Measurements from ENCODE around the gene SIAH2.

SIAH2 gene

DNA sequence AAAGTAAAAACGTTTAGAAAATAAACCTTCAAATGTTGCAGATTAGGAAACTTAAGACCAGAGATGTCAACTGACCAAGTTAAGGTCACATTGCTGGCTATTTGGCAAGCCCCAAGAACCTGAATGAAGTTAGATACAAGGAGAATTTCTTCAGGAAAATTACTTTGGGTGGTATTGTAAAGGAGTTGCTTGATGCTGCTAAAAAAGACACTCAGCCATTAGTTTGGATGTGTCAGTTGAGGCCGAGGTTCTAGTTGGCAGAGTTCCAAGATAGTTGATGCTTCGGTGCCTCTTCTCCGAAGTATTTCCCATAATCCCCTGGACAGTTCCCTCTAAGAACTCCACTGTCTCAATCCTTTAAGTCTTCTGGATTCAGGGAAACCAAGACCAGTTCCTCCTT, 24.3 kb downstream of the SIAH2 start:
- FAIRE-seq (no peak), DNase-seq (ENCODE audit: insufficient read length, low spot score) (no peak)
- TF ChIP-seq POLR2A (IDR thresholded peaks at IDR 0.05; ENCODE audit: low read depth, low read length): no peak
- no peak for TF ChIP-seq TAF1 (IDR thresholded peaks at IDR 0.05; ENCODE audit: low read depth, low read length)
- no peak for TF ChIP-seq POU2F2 (IDR thresholded peaks at IDR 0.05; ENCODE audit: low read depth, low read length)
- TF ChIP-seq POLR2AphosphoS5 (IDR thresholded peaks at IDR 0.05; ENCODE audit: low read depth, low read length): no peak
- TF ChIP-seq PAX5 (IDR thresholded peaks at IDR 0.05; ENCODE audit: insufficient read depth, low read length, severe bottlenecking): no peak
- no peak for TF ChIP-seq SPI1 (IDR thresholded peaks at IDR 0.05; ENCODE audit: low read depth, low read length)

DNA sequence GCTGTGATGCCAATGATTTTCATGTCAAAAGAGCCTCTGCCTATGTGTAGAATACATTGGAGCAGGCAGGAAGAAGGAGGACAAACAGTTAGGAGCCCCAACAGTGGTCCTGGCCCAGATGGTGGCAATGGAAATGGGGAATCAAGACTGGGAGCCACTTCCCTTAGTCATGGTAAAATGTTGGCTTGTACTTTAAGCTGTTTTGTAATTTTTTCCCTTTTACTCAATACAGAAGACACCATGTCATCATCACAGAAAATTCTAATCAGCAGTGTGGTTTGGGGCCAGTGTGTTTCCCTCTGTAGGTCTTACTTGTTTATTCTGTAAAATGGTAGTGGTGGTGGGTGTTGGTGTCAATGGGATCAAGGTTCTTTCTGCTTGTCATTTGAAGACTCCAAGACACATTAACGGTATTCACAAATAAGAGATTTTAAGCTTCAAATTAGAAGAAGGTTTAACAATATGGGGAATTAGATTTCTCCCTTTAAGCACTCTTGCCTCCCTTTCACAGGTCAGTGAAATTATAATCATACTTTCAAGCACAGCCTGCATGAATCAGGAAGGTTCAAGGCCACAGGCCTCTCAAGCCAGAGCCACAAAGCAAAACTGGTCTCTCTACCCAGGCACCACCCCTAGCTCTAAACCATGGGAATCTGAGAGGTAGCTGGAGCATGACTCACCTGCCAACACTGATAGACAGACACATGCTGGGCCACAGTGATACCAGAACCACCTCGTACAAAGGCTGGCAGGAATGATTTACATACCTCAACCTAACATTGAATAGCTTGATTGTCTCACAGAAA, 24.9 kb downstream of the SIAH2 start:
- FAIRE-seq: peak; percentile 47
- TF ChIP-seq PAX5 (IDR thresholded peaks at IDR 0.05; ENCODE audit: insufficient read depth, low read length, severe bottlenecking): no peak
- no peak for TF ChIP-seq POLR2AphosphoS5 (IDR thresholded peaks at IDR 0.05; ENCODE audit: low read depth, low read length)
- no peak for TF ChIP-seq POLR2A (IDR thresholded peaks at IDR 0.05; ENCODE audit: low read depth, low read length)
- 0 out of 2 replicates have a peak, but pooled peaks have one; percentile 12 for TF ChIP-seq SPI1 (IDR thresholded peaks at IDR 0.05; ENCODE audit: low read depth, low read length)
- TF ChIP-seq TAF1 (IDR thresholded peaks at IDR 0.05; ENCODE audit: low read depth, low read length): no peak
- TF ChIP-seq POU2F2 (IDR thresholded peaks at IDR 0.05; ENCODE audit: low read depth, low read length): no peak
- DNase-seq (ENCODE audit: insufficient read length, low spot score): no peak

DNA sequence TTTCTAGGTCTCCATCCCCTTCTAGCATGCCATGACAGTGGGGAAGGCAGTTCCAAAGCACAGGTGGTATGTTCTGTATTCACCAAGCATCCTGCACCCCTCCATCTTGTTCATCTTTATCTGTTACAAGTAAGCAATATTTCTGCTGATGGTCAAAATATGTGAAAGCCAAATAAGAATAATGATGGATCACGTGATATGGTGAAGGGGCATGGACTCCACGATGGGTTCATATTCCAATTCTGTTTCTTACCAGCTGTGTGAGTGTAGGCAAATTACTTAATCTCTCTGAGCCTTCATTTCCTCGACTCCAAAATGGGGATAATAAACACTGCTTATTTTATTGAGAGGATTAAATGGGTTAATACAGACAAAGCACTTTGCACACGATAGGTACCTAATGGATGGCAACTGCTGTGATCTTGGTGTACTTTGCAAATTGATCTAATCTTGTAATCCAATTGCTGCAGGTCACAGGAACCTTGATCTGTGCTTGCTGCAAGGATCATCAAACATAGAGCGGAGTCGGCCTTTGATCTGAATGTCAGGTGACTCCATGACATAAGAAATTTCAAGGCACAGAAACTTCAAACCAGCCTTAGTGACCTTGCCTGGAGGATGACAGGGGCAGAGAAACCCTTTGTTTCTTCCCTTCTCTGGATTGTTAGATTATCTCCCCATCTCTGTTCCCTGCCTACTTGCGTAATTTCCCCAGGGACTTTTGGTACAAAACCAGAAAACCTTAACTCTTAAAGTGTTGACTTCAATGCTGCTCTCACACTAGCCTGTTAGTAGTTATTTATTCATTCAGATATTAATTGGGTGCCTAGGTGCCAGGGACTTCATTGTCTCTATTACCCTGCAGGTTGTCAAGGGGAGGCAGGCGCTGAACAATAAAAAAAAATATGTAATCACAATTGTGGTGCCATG, 25.8 kb downstream of the SIAH2 start:
- no peak for DNase-seq (ENCODE audit: insufficient read length, low spot score)
- TF ChIP-seq POU2F2 (IDR thresholded peaks at IDR 0.05; ENCODE audit: low read depth, low read length) (no peak), POLR2A (IDR thresholded peaks at IDR 0.05; ENCODE audit: low read depth, low read length) (no peak), TAF1 (IDR thresholded peaks at IDR 0.05; ENCODE audit: low read depth, low read length) (no peak), POLR2AphosphoS5 (IDR thresholded peaks at IDR 0.05; ENCODE audit: low read depth, low read length) (no peak), SPI1 (IDR thresholded peaks at IDR 0.05; ENCODE audit: low read depth, low read length) (no peak), PAX5 (IDR thresholded peaks at IDR 0.05; ENCODE audit: insufficient read depth, low read length, severe bottlenecking) (no peak)
- no peak for FAIRE-seq

DNA sequence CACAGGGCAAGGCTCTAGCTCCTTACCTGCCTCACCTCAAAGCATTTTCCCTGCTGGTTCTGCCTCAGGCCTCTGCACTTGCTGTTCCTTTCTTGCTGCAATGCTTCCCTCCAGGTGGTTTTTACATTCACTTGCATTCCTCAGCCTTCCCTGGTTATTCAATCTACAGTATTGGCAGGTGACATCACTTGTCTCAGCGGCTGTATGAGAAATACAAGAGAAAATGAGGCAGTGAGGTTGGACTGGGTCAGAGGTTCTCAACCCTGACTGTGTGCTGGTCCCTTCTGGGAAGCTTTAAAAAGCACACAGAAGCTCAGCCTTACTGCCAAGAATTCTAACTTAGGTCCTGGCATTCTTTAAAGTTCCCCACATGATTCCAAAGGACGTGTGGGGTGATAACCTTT, 26.7 kb downstream of the SIAH2 start:
- FAIRE-seq (no peak), DNase-seq (ENCODE audit: insufficient read length, low spot score) (no peak)
- no peak for TF ChIP-seq POU2F2 (IDR thresholded peaks at IDR 0.05; ENCODE audit: low read depth, low read length)
- no peak for TF ChIP-seq TAF1 (IDR thresholded peaks at IDR 0.05; ENCODE audit: low read depth, low read length)
- no peak for TF ChIP-seq POLR2A (IDR thresholded peaks at IDR 0.05; ENCODE audit: low read depth, low read length)
- TF ChIP-seq PAX5 (IDR thresholded peaks at IDR 0.05; ENCODE audit: insufficient read depth, low read length, severe bottlenecking): no peak
- TF ChIP-seq SPI1 (IDR thresholded peaks at IDR 0.05; ENCODE audit: low read depth, low read length): no peak
- no peak for TF ChIP-seq POLR2AphosphoS5 (IDR thresholded peaks at IDR 0.05; ENCODE audit: low read depth, low read length)

DNA sequence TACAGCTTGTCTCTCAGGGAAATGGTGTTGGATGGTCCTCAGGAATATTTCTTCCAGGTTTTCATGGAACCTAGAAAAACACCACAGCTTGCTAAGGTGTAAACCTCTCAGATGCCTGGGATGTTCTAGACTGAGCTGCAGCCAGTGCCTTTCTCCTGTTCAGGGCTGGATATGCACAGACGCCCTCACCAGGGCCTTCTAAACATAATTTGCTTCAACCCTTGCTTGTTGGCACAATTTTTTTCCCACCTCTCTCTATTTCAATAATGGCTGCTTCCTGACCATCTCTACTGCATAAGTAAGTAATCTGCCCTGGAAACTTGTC, 28.2 kb downstream of the SIAH2 start:
- DNase-seq (ENCODE audit: insufficient read length, low spot score): no peak
- TF ChIP-seq PAX5 (IDR thresholded peaks at IDR 0.05; ENCODE audit: insufficient read depth, low read length, severe bottlenecking) (no peak), POU2F2 (IDR thresholded peaks at IDR 0.05; ENCODE audit: low read depth, low read length) (no peak), POLR2AphosphoS5 (IDR thresholded peaks at IDR 0.05; ENCODE audit: low read depth, low read length) (no peak), TAF1 (IDR thresholded peaks at IDR 0.05; ENCODE audit: low read depth, low read length) (no peak)
- FAIRE-seq: no peak

DNA sequence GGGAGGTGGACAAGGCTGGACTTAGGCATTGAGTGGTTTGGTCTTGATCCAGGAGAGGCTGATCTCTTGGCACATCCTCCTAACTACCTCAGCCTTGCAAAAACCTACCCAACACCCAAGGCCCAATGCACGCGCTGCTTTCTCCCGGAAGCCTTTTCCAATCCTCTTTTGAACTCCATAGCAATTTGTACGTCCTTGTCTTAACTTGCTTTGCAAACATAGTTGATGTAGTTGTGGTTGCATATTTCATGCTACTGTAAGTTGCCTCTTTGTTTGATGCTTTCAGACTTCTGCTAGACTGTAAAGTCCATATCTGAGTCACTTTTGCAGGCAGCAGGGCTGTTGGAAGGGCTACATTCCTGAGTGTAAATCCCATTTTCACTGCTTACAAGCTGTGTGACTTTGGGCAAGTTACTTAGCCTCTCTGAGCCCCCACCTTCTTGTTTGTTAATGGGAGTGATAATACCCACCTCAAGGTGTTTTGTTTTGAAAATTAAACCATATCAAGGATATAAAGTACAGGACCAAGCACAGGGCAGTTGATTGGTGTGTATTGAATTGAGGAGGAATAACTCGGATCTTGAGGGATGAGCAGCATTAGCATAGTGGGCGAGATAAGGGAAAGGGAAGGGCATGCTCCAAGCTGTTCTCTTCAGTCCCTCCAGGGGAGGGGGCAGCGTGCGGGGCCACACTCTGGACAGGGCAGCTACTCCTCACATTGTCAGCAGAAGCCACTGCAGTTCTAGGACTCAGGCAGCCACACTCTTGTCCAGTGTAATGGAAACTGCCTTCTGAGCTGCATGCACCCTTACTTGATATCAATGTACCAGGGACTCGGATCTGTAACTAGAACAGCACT, 28.8 kb downstream of the SIAH2 start:
- no peak for DNase-seq (ENCODE audit: insufficient read length, low spot score)
- no peak for FAIRE-seq
- TF ChIP-seq PAX5 (IDR thresholded peaks at IDR 0.05; ENCODE audit: insufficient read depth, low read length, severe bottlenecking): no peak
- TF ChIP-seq POU2F2 (IDR thresholded peaks at IDR 0.05; ENCODE audit: low read depth, low read length): no peak
- TF ChIP-seq TAF1 (IDR thresholded peaks at IDR 0.05; ENCODE audit: low read depth, low read length): no peak
- no peak for TF ChIP-seq POLR2A (IDR thresholded peaks at IDR 0.05; ENCODE audit: low read depth, low read length)
- no peak for TF ChIP-seq SPI1 (IDR thresholded peaks at IDR 0.05; ENCODE audit: low read depth, low read length)
- TF ChIP-seq POLR2AphosphoS5 (IDR thresholded peaks at IDR 0.05; ENCODE audit: low read depth, low read length): no peak

DNA sequence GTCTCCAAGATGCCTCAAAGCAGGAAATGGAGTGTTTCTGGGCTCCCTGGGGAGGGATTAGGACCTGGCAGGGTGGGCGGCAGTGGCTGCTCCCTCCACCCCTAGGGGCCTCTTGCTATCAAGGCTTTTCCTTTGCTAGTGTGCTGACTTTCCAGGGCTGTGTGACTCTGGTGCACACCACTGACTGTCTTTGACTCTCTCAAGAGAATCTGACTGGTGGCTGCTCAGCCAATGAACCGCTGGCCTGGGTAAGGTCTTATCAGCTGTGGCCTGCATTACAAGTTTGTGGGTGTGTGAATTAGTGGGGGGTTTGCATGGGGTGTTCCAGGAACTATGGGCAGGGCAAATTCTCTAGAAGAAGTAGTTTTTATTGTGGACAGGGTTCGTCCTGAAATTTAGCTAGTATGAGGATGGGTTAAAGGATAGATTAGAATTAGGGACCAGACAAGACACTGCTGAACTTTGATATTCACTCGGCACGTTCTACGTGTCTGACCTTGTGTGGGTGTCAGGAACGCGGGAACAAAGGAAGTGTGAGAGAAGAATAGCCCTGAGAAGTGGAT, 29.5 kb downstream of the SIAH2 start:
- FAIRE-seq: no peak
- no peak for DNase-seq (ENCODE audit: insufficient read length, low spot score)
- TF ChIP-seq PAX5 (IDR thresholded peaks at IDR 0.05; ENCODE audit: insufficient read depth, low read length, severe bottlenecking) (no peak), POLR2A (IDR thresholded peaks at IDR 0.05; ENCODE audit: low read depth, low read length) (no peak), SPI1 (IDR thresholded peaks at IDR 0.05; ENCODE audit: low read depth, low read length) (no peak), TAF1 (IDR thresholded peaks at IDR 0.05; ENCODE audit: low read depth, low read length) (no peak), POLR2AphosphoS5 (IDR thresholded peaks at IDR 0.05; ENCODE audit: low read depth, low read length) (no peak), POU2F2 (IDR thresholded peaks at IDR 0.05; ENCODE audit: low read depth, low read length) (no peak)

DNA sequence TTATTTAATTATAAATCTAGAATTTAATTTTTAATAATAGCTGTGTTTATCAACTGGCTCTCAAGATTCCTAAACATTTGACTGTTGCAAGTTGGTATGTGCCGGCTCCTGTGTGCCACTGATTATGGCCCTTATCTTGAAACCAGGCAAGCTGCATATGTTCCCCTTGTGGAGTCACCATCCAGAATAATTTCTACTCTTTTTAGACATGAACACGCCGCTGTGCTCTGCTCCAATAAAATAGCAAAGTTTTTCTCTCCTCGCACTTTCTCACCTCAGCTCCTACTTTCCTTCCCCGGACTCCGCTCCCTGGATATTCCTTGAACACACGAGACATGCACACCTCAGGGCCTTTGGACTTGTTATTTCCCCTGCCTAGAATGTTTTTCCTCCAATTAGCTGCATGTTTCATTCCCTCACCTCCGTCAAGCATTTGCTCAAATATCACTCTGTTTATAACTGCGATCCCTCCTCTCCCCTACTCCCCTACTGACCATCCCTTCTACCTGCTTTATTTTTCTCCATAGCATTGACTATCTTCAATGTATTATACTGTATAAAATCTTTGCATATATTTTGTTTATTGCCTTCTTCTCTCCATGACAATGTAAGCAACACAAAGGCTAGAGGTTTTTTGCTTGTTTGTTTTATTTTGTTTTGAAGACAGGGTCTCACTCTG, 33.1 kb downstream of the SIAH2 start:
- FAIRE-seq: no peak
- no peak for DNase-seq (ENCODE audit: insufficient read length, low spot score)
- TF ChIP-seq TAF1 (IDR thresholded peaks at IDR 0.05; ENCODE audit: low read depth, low read length) (no peak), POLR2AphosphoS5 (IDR thresholded peaks at IDR 0.05; ENCODE audit: low read depth, low read length) (no peak), POLR2A (IDR thresholded peaks at IDR 0.05; ENCODE audit: low read depth, low read length) (no peak), POU2F2 (IDR thresholded peaks at IDR 0.05; ENCODE audit: low read depth, low read length) (no peak), SPI1 (IDR thresholded peaks at IDR 0.05; ENCODE audit: low read depth, low read length) (no peak), PAX5 (IDR thresholded peaks at IDR 0.05; ENCODE audit: insufficient read depth, low read length, severe bottlenecking) (no peak)
